ENCODE measurements around the gene SH3GL2. TPM values are rescaled to one million over a fixed set of nuclear protein-coding genes. Genes with fewer than 3 reads are reported as not detected.

Gene SH3GL2
- total and polyA plus RNA-seq, 2 donors: 0.38 to 1.8 TPM

- WGBS: 98% methylated on average over 1 of the region's 1 CpG
- H3K4me1 ChIP-seq (ENCODE audit: control insufficient read depth in 2 of 2, insufficient read depth in 2 of 2, low read length in 2 of 2): no peaks in the 10 kb centered on the region
- H3K27ac ChIP-seq (ENCODE audit: low read depth in 1 of 2, low read length in 1 of 2): no peak overlapping the region
- no peak for DNase-seq (ENCODE audit: low read depth in 6 of 9, low spot score in 9 of 9)
- peaks cover 0 to 11% of the 10 kb centered on the region in 2 donors for H3K9me3 ChIP-seq (ENCODE audit: control insufficient read depth in 2 of 2, insufficient read depth in 1 of 2, low read length in 1 of 2)
- no peaks in the 10 kb centered on the region for H3K27me3 ChIP-seq (ENCODE audit: control insufficient read depth in 2 of 2, insufficient read depth in 1 of 2, low read length in 1 of 2)
- no peak overlapping the region for H3K4me3 ChIP-seq (ENCODE audit: low read length in 2 of 2)
- H3K36me3 ChIP-seq (ENCODE audit: control insufficient read depth in 2 of 2, insufficient read depth in 2 of 2, low read length in 1 of 2): no peaks in the 10 kb centered on the region
Measured at GRCh38 chr9:17843236-17843635, 264.4 kb downstream of the SH3GL2 start.
